Fibroblast of skin of right biceps (primary cell): ENCODE results near the gene PGRMC2.
"Not testable (repeated sequence)": the region's sequence is repeated elsewhere in the genome, so short reads cannot be mapped to it uniquely, and the experiment has no call there.

ENCODE experiments used
- DNase-seq: peaks from one replicate; pipeline ENCODE4 v3.0.0-alpha.2; 2013

PGRMC2 gene

DNA sequence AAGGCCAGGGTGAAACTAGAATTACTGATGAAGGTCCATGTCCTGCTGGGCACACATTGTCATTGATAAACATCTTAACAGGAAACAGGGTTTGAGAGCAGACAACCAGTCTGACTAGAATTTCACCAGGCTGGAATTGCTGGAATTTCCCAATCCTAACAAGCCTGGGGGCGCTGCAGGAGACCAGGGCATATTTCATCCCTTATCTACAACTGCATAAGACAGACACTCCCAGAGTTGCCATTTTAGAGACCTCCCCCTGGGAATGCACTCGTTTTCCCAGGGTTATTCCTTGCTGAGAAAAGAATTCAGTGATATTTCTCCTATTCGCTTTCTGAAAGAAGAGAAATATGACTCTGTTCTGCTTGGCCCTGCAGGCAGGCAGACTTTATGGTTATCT lies 22.1 kb downstream of the PGRMC2 start:
- not testable (repeated sequence) for DNase-seq

DNA sequence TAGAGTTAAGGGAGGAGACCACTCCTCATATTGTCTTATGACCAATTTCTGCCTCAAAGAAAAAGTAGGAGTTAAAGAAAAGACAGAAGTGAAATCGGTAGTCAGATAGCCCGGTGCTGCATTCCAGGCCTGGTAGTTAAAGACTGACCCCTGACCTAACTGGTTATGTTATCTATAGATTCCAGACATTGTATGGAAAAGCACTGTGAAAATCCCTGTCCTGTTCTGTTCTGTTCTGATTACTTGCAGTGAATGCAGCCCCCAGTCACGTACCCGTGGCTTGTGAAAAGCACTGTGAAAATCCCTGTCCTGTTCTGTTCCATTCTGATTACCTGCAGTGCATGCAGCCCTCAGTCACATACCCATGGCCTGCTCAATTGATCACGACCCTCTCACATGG lies 27.7 kb downstream of the PGRMC2 start:
- DNase-seq, result not testable (repeated sequence)

GRCh38 chr4:128258166-128258565 lies 29.4 kb downstream of the PGRMC2 start:
- DNase-seq, result not testable (repeated sequence)

- DNase-seq, result no peak
These were observed 31.1 kb downstream of the PGRMC2 start for GRCh38 chr4:128256539-128256938.

GRCh38 chr4:128255906-128256305 lies 31.7 kb downstream of the PGRMC2 start:
- no peak for DNase-seq

- DNase-seq, result peak; percentile 33
These were observed 37.6 kb downstream of the PGRMC2 start for GRCh38 chr4:128249787-128250668.

DNA sequence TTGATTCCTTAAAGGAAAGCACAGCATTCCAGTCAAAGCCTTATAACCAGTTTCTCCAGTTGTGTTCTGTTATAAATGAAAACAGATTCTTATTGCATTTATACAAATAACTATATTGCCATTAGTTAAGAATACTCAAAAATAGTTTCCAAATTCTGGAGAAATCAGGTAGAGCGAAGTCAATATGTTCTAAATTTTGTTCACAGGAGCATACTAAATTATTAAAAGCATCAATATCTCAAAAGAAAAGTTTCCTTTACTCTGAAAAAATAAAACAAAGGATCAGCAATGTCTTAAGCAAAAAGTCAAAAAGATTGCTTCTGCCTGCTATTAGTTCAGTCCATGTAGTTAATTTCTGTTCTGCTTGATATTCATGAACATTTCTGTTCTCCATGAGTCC lies 39.7 kb downstream of the PGRMC2 start:
- DNase-seq, result no peak

- DNase-seq, result not testable (repeated sequence)
These were observed 42.2 kb downstream of the PGRMC2 start for GRCh38 chr4:128245391-128245790.

DNA sequence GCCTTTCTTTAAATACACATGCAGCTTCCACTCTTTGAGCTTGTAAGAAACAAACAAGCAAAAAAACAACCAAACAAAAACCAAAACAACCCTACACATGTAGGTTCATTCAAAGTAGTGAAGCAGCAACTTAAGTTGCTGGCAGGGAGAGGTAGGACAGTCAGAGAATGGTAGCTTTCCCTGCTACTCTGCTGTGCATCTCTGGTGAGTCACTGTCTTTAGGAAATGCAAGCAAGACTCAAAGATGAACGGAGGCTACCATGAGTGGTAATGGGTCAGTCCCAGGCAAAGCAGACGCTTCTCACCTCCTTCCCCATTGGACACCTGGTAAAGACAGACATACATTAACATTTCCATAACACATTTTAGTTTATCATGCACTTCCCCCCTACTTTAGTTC lies 43.2 kb downstream of the PGRMC2 start:
- peak; percentile 47 for DNase-seq

DNA sequence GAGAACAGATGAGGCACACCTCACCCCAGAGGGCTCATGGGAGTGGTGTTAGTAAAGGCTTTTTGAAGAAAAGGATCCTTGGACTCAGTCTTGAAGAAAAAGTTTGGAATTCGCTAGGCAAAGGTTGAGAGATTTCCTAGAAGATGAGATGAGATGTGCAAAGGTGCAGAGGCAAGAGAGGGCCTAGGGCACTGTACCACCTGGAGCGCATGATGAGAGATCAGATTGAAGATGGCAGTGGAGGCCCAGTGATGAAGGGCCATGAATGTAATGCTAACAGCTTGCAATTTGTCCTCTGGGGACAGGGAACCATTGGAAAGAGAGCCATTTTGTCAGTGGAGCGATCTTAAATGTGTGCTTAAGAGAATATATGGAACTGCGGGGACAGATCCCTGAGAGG lies 45.0 kb downstream of the PGRMC2 start:
- no peak for DNase-seq

- no peak for DNase-seq
These were observed 45.6 kb downstream of the PGRMC2 start for GRCh38 chr4:128241981-128242380.

DNA sequence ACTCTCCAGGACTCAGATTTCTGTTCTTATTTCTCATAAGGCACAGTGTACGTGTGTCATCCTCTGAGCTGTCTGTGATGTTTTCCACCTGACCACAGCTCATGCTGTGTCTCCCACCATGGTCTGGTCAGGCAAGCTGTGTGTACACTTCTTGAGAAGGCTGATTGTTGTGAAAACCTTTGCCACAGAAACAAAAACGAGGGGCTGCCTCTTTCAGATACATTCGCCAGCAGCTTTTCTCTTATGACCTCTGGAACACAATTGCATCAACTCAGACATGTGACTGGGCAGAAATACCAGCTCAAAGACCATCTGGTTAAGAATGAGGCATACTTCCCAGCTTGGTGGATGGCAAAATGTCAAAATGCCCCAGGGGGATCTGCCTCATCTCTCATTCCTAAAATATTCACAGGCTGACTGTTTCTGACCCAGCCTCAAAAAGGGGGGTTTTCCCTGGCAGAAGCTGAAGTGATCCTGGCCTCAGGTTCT lies 46.1 kb downstream of the PGRMC2 start:
- peak; percentile 97 for DNase-seq

DNA sequence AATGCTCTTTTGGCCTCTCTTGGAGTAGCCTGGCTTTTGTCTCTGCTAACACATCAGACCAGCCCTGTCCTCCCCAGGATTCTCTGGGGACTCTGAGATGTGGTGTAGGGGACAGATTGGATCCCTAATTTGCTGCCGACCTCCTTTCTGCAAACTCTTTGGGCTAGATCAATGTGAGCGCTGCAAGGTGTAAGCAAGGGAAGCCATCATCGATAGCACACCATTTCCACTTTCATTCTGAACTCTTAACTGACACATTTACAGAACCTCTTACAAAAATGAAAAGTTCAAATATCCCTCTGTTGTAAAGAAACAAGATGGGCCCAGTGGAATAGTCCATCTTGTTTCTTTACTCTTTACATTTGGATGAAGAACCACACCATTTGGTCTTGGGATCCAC lies 46.6 kb downstream of the PGRMC2 start:
- no peak for DNase-seq

DNA sequence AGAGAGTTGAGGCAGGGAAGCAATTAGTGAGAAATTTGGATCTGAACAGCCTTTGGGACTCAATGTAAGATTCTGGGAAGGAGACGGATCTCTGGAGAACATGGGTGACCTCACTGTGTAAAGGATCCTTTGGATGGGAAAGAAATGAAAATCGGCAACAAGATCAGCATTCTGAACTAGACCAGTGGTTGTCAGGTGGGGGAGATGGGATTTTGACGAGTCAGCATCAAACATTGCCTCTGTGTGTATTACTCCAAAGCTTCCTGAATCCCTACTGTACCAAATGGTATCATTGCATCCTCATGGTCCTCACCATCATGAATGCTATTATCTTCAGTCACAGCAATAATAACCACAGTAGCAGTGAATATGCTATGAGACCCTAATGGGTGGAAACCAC lies 52.8 kb downstream of the PGRMC2 start:
- DNase-seq, result no peak

- peak; percentile 36 for DNase-seq
These were observed 54.9 kb downstream of the PGRMC2 start for GRCh38 chr4:128232719-128233118.

GRCh38 chr4:128228845-128229795 lies 58.5 kb downstream of the PGRMC2 start:
- peak; percentile 56 for DNase-seq

DNA sequence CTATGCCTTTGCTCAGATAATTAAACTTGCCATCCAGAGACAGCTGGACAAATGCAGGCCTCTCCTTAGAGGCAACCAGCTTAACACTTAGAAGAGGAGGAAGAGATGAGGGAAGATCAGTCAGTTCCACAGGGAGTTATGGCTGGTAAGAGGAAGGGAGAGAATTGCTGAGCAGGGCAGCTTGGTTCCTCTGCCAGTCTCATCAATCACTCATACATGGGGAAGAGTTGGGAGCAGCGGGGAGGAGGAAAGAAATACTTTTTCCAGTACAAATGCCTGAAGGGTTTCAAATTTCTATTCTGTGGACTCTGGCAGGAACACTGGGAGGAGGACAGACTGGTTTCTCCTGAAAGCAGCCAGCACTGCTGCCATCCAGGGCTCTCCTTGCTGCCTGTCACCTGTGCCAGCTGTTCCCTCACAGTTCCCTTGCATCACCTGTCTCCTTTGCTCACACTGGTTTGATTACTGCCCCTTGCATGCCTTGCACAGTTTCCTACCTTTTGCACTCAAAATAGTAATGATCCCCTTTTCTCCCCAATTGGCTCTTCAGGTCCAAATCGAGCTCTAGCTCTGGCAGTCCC lies 59.5 kb downstream of the PGRMC2 start:
- DNase-seq, result peak; percentile 26

GRCh38 chr4:128225148-128225547 lies 62.5 kb downstream of the PGRMC2 start:
- DNase-seq, result peak; percentile 97

DNA sequence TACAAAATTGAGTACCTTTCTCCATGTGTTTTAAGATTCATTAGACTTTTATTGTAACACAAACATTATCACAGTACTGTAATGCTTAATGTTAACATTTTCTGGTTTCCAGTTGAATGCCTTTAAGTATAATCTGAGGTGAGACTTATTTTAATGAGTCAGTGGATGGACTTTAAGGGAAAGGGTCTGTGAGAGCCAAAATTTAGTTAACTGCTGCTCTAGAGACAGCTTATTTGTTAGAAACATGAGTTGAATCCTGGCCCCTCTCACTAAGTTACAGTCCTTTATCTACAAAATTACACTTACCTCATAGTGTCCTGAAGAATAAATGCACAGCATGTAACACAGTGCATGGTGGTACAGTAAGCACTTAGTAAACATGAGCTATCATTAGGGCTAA lies 66.0 kb downstream of the PGRMC2 start:
- no peak for DNase-seq

DNA sequence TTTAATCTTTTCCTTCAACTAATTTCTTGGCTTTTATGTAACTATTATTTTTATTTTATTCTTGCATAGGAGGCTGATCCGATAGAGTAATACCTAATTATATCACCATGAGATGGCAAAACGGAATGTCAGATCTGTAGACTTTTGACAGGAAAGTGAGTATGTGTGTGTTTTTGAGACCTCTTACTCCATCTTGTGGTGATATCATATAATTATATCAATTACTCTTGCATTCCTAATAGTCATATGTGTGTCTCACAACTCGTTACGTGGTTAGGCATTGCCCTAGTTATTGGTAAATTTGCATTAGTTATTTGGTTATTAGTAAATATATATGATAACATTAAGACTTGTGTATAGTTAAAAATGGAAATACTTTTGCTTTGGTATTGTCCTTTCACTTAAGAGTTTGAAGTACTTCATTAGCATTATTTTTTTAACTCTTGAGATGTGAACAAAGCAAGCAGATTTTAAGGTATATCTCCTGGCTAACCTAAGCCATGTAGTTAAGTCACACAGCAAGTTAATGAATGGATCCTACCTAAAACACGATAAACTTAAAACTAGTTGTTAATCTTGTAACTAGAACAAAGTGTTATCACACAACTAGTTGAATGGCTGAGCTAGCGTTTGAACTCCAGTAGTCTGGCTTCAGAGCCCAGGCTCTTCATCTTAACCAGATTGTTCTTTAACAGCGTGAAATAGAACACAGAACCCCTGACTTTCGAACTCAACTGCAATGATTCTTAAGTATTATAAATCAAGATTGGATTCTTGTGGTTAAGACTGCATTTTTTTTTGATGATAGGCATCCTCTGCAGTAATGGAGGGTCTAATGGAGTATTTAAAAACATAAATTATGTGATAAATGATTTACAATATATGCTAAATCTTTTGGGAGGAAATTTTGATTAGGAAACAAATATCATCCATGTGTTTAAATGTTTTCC lies 67.1 kb downstream of the PGRMC2 start:
- peak; percentile 80 for DNase-seq
